VCaP (cell line): ENCODE measurements around the gene CARD6.

Source experiments
- H3K27ac ChIP-seq: fragments of 450-650 bp; 2 replicates; pipeline ENCODE4 v1.5.1; 2017
- TF ChIP-seq, protein P1 (sequence below): fragments of 450-650 bp; conservative IDR thresholded peaks from 2 replicates; pipeline ENCODE4 v1.5.1; 2017; ENCODE audit warnings: mild to moderate bottlenecking, moderate library complexity

Gene CARD6, protein sequence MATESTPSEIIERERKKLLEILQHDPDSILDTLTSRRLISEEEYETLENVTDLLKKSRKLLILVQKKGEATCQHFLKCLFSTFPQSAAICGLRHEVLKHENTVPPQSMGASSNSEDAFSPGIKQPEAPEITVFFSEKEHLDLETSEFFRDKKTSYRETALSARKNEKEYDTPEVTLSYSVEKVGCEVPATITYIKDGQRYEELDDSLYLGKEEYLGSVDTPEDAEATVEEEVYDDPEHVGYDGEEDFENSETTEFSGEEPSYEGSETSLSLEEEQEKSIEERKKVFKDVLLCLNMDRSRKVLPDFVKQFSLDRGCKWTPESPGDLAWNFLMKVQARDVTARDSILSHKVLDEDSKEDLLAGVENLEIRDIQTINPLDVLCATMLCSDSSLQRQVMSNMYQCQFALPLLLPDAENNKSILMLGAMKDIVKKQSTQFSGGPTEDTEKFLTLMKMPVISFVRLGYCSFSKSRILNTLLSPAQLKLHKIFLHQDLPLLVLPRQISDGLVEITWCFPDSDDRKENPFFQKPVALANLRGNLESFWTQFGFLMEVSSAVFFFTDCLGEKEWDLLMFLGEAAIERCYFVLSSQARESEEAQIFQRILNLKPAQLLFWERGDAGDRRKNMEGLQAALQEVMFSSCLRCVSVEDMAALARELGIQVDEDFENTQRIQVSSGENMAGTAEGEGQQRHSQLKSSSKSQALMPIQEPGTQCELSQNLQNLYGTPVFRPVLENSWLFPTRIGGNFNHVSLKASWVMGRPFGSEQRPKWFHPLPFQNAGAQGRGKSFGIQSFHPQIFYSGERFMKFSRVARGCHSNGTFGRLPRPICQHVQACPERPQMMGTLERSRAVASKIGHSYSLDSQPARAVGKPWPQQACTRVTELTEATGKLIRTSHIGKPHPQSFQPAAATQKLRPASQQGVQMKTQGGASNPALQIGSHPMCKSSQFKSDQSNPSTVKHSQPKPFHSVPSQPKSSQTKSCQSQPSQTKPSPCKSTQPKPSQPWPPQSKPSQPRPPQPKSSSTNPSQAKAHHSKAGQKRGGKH

DNA sequence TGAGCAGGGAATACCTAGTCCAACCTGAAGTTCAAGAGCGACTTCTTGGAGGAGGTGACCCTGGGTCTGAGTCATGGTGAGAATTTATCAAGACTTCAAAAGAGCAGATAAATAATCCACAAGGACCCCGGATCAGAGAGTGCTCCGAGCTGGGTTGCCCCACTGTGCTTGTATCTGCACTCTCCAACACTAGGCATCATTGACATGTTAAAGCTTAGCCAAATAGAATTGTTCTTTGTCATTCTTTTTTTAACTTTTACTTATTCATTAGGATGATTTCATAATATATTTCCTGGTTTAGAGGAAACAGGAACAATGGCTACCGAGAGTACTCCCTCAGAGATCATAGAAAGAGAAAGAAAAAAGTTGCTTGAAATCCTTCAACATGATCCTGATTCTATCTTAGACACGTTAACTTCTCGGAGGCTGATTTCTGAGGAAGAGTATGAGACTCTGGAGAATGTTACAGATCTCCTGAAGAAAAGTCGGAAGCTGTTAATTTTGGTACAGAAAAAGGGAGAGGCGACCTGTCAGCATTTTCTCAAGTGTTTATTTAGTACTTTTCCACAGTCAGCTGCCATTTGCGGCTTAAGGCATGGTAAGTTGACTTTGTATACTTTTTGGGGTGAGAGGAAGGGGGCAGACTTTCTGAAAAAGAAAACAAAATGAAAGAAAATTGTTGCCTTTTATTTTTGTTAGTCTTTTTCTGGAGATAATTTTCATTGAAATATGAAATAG is at the start of gene CARD6:
TSS of gene CARD6 (plus strand) at position 300 of the 738 bp plus-strand sequence. CDS start at position 316, 16 bp downstream.
- H3K27ac ChIP-seq, result no peak within 1 kb of the TSS
- TF ChIP-seq, protein P1, sequence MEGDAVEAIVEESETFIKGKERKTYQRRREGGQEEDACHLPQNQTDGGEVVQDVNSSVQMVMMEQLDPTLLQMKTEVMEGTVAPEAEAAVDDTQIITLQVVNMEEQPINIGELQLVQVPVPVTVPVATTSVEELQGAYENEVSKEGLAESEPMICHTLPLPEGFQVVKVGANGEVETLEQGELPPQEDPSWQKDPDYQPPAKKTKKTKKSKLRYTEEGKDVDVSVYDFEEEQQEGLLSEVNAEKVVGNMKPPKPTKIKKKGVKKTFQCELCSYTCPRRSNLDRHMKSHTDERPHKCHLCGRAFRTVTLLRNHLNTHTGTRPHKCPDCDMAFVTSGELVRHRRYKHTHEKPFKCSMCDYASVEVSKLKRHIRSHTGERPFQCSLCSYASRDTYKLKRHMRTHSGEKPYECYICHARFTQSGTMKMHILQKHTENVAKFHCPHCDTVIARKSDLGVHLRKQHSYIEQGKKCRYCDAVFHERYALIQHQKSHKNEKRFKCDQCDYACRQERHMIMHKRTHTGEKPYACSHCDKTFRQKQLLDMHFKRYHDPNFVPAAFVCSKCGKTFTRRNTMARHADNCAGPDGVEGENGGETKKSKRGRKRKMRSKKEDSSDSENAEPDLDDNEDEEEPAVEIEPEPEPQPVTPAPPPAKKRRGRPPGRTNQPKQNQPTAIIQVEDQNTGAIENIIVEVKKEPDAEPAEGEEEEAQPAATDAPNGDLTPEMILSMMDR, result no peak

DNA sequence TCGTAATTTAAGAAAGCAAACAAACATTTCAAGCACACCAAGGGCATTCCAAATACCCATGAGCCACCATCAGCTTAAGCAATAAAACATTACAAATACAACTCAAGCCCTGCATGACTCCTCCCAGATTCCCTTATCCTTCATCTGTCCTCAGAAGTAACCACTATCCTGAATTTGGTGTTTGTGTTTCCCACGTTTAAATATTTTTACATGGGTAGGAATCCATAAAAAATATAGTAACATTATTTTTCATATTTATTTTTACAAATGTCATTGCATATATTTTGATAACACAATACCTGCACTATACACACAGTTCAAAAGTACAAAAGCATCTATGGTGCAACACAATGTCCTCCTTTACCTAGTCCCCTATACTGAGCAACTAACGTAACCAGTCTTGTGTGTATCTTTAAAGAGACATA is 49.4 kb upstream of the CARD6 start:
- TF ChIP-seq, protein P1, result no peak
- H3K27ac ChIP-seq, result peak overlapping the region; percentile 97

DNA sequence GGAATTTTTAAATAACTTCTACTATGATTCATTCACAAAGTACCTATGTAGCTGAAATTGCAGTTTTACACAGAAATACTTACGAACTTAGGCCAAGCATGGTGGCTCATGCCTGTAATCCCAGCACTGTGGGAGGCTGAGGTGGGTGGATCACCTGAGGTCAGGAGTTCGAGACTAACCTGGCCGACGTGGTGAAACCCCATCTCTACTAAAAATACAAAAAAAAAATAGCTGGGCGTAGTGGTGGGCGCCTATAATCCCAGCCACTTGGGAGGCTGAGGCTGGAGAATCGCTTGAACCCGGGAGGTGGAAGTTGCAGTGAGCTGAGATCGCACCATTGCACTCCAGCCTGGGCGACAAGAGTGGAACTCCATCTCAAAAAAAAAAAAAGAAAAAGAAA is 48.5 kb upstream of the CARD6 start:
- H3K27ac ChIP-seq, result peak overlapping the region; percentile 97

DNA sequence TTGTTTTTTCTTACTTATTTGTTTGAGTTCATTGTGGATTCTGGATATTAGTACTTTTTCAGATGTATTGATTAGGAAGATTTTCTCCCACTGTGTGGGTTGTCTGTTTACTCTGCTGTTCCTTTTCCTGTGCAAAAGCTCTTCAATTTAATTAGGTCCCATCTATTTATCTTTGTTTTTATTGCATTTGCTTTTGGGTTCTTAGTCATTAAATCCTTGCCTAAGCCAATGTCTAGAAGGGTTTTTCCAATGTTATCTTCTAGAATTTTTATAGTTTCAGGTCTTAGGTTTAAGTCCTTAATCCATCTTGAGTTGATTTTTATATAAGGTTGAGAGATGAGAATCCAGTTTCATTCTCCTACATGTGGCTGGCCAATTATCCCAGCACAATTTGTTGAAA is 46.8 kb upstream of the CARD6 start:
- peak overlapping the region; percentile 97 for H3K27ac ChIP-seq

DNA sequence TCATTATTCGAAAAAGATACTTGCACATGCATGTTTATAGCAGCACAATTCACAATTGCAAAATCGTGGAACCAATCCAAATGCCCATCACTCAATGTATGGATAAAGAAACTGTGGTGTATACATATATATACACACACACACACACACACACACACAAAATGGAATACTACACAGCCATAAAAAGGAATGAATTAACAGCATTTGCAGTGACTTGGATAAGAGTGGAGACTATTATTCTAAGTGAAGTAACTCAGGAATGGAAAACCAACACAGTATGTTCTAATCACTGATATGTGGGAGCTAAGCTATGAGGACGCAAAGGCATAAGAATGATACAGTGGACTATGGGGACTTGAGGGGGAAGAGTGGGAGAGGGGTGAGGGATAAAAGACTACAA is 46.3 kb upstream of the CARD6 start:
- H3K27ac ChIP-seq, result peak overlapping the region; percentile 97

DNA sequence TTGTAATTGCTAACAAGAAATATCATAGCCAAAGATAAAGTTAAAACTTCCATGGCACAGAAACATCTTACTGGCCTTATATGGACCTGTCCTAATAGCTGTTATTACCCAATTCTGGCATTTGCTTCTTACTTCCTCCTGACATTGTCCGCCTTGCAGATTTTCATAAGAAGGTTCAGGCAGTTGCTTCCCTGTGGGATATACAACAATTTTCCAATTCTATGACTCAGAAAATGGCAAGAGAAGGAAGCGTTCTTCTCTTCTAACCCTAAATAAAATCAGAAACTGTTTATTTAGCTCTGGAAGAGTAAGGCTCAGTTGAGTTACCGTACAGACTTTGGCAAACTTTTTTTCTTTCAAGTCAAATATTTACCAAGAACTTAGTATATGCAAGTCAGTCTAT is 44.7 kb upstream of the CARD6 start:
- TF ChIP-seq, protein P1, result no peak
- peak overlapping the region; percentile 97 for H3K27ac ChIP-seq

DNA sequence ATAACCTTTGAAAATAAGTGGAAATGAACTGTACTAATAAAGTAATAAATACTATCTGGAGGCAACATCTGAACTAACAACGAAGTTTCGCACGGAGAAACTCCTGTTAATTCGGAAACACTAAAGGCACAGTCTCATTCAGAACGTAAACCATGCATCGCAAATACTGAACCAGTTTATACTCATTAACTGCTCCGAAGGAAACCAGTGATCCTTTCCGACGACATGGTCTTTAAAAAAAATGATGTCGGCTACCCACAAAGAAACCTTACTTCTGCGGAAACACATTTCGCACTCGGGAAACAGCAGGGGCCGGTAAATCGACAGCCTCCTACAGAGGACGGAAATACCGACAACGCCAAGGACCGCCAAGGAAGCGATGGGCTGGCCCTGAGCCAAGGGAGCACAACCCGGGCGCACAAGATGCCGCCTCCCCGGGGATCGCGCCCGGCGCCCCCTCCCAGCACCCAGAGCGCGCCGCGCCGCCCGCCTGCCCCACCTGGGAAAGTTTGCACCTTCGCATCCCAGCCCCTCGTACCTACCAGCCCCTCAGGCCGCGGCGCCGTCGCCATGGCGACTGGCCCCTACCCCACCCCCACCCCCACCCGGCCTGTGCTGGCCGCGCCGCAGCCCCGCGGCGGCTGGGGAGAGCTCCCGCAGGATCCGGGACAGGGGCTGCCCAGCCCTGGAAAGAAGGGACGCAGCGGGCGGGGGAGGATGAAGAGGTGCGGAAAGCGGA is 43.7 kb upstream of the CARD6 start:
- TF ChIP-seq, protein P1, result no peak
- H3K27ac ChIP-seq, result peak overlapping the region; percentile 97

DNA sequence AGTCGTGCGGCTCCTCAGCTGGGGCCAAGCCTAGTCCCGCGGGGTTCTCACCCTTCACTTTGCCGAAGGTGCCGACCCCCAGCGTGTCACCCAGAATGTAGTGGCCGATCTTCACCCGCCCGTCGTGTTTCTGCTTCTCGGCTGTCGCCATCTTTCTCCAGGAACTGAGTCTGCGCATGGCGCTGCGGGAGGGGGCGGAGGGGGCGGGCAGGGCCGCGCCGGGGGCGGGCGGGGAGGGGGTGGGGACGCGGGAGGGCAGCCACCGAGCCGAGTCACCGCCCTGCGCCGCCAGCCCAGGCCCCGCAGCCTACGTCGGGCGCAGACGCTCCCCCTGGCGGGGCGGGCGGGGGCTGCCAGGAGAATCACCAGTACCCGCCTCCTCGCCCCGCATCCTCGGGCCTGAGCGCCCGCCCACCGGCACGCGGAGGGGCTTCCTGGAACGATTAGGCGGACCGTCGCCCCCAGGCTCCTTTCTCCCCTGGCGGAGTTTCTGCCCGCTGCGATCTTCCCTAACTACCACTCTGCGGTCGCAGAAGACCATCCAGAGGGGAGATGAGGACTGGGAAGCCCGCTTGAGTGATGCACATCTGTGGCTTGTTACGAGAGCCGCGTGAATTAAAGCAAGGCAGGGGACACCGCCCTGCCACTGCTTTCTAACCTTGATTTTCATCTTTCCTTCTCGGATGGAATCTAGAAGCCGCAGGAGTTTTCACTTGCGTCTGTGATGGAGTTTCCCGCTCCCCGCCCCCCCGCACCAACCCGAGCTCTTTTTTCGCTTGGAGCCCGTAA is 43.0 kb upstream of the CARD6 start, which contains the start of gene PRKAA1:
TSS of gene PRKAA1 (minus strand) at position 363 of the 789 bp plus-strand sequence. CDS start at position 178, 185 bp downstream.
- peak within 1 kb of the TSS; percentile 97 for H3K27ac ChIP-seq
- TF ChIP-seq, protein P1, result peak; percentile 84
